HepG2 (cell line): ENCODE results near the gene ICAM3. TPM values are rescaled to one million over a fixed set of nuclear protein-coding genes. Genes with fewer than 3 reads are reported as not detected.

ENCODE experiments used
- ATM ChIP-seq: fragments of 450-650 bp; IDR thresholded peaks from 2 replicates; pipeline ENCODE4 v1.7.1; 2017; ENCODE audit warnings: mild to moderate bottlenecking, borderline replicate concordance
- EHMT2 ChIP-seq: fragments of 200-600 bp; sonication (generic); IDR thresholded peaks from 2 replicates; pipeline ENCODE4 v1.7.0; 2017; ENCODE audit warnings: antibody characterized with exemption, low read depth, low read length, borderline replicate concordance
- EP300 ChIP-seq, 3 experiments: sonication (generic) in 1 of 3; formaldehyde crosslinking in 1 of 3; IDR thresholded peaks; 2 replicates each; pipeline versions ENCODE4 v1.5.1 to v1.6.1; 2011 to 2020; ENCODE audit warnings: low read depth in 2 of 3, low read length in 2 of 3, borderline replicate concordance in 1 of 3, improper control_type of control experiment in 1 of 3, mild to moderate bottlenecking in 1 of 3, missing genetic modification reagents in 1 of 3, moderate library complexity in 1 of 3
- HNRNPLL ChIP-seq: fragments of 200-400 bp; formaldehyde crosslinking; IDR thresholded peaks from 2 replicates; pipeline ENCODE4 v1.6.1; 2017; ENCODE audit warnings: mild to moderate bottlenecking, low read depth, low read length; ENCODE audit not compliant: poor library complexity, severe bottlenecking
- MIXL1 ChIP-seq: IDR thresholded peaks from 2 replicates; pipeline ENCODE4 v1.6.1; 2016
- MXD4 ChIP-seq: IDR thresholded peaks from 2 replicates; pipeline ENCODE4 v1.6.1; 2016; ENCODE audit warnings: mild to moderate bottlenecking, missing biosample characterization, missing genetic modification reagents
- MYNN ChIP-seq: sonication (generic); formaldehyde crosslinking; IDR thresholded peaks from 2 replicates; pipeline ENCODE4 v1.4.0; 2020; ENCODE audit warnings: mild to moderate bottlenecking, low read depth, missing genetic modification reagents
- RXRA ChIP-seq: sonication (generic); formaldehyde crosslinking; IDR thresholded peaks from 2 replicates; pipeline ENCODE4 v1.5.1; 2020; ENCODE audit warnings: missing genetic modification reagents
- SKI ChIP-seq: fragments of 450-650 bp; IDR thresholded peaks from one replicate; pipeline ENCODE4 v1.6.1; 2018; ENCODE audit warnings: mild to moderate bottlenecking; ENCODE audit not compliant: partially characterized antibody
- SNAI1 ChIP-seq: sonication (generic); formaldehyde crosslinking; IDR thresholded peaks from 2 replicates; pipeline ENCODE4 v1.5.0; 2020; ENCODE audit warnings: mild to moderate bottlenecking, missing genetic modification reagents, borderline replicate concordance
- SOX5 ChIP-seq: IDR thresholded peaks from 2 replicates; pipeline ENCODE4 v1.6.1; 2016; ENCODE audit warnings: borderline replicate concordance
- ZNF234 ChIP-seq: sonication (generic); formaldehyde crosslinking; conservative IDR thresholded peaks from 2 replicates; pipeline ENCODE4 v1.5.1; 2020; ENCODE audit warnings: mild to moderate bottlenecking, missing genetic modification reagents
- ZNF44 ChIP-seq: sonication (generic); formaldehyde crosslinking; IDR thresholded peaks from 2 replicates; pipeline ENCODE4 v1.5.1; 2020; ENCODE audit warnings: mild to moderate bottlenecking, missing genetic modification reagents
- ZNF496 ChIP-seq: sonication (generic); formaldehyde crosslinking; IDR thresholded peaks from 2 replicates; pipeline ENCODE4 v1.8.1; 2023; ENCODE audit warnings: mild to moderate bottlenecking, moderate library complexity, missing genetic modification reagents; ENCODE audit not compliant: insufficient replicate concordance
- ZNF747 ChIP-seq: sonication (generic); formaldehyde crosslinking; IDR thresholded peaks from 2 replicates; pipeline ENCODE4 v1.8.1; 2023; ENCODE audit warnings: missing genetic modification reagents, mild to moderate bottlenecking, borderline replicate concordance
- polyA plus RNA-seq, 8 experiments: library from polyadenylated mRNA; depleted of rRNA in 3 of 8; stranded (reverse) in 7 of 8; unstranded in 1 of 8; fragments of >200 nt; fragmentation: Illumina TruSeq in 4 of 8; extraction: Trizol in 4 of 8; gene quantifications; 2 replicates each; pipeline versions ENCODE4 v1.2.1 to v1.2.3, GENCODE V29; 2011 to 2016; ENCODE audit warnings: low read depth in 4 of 8, missing spikeins in 1 of 8, mixed read lengths in 1 of 8; ENCODE audit not compliant: insufficient read depth in 1 of 8
- total RNA-seq, 5 experiments: library from RNA; depleted of rRNA; stranded (reverse); fragments of >200 nt; fragmentation: Illumina TruSeq; extraction: Trizol; gene quantifications; 2 replicates each; pipeline ENCODE4 v1.2.3, GENCODE V29; 2016; ENCODE audit warnings: low read depth in 1 of 5
- TF ChIP-seq, protein P1 (sequence below): sonication (generic); formaldehyde crosslinking; IDR thresholded peaks from 2 replicates; pipeline ENCODE4 v1.5.1; 2020; ENCODE audit warnings: mild to moderate bottlenecking, missing genetic modification reagents, moderate library complexity
- TF ChIP-seq, protein P2 (sequence below): sonication (generic); formaldehyde crosslinking; IDR thresholded peaks from 2 replicates; pipeline ENCODE4 v1.5.0; 2020; ENCODE audit warnings: missing genetic modification reagents, mild to moderate bottlenecking, borderline replicate concordance
- TF ChIP-seq, protein P3 (sequence below): IDR thresholded peaks from 2 replicates; pipeline ENCODE4 v1.6.1; 2012; ENCODE audit warnings: low read depth, low read length, improper control_type of control experiment
- TF ChIP-seq, protein P4 (sequence below): IDR thresholded peaks from 2 replicates; pipeline ENCODE4 v1.6.1; 2016; ENCODE audit warnings: missing compliant biosample characterization, missing genetic modification reagents, borderline replicate concordance
- TF ChIP-seq, protein P5 (sequence below): sonication (generic); formaldehyde crosslinking; IDR thresholded peaks from 2 replicates; pipeline ENCODE4 v1.4.0; 2020; ENCODE audit warnings: mild to moderate bottlenecking, missing genetic modification reagents

Gene ICAM3
- total and polyA plus RNA-seq, 2 of the 13 experiments (the other 11 are each of a cell fraction or from before 2014, with no cell fraction given): 14.1 to 21.0 TPM

DNA sequence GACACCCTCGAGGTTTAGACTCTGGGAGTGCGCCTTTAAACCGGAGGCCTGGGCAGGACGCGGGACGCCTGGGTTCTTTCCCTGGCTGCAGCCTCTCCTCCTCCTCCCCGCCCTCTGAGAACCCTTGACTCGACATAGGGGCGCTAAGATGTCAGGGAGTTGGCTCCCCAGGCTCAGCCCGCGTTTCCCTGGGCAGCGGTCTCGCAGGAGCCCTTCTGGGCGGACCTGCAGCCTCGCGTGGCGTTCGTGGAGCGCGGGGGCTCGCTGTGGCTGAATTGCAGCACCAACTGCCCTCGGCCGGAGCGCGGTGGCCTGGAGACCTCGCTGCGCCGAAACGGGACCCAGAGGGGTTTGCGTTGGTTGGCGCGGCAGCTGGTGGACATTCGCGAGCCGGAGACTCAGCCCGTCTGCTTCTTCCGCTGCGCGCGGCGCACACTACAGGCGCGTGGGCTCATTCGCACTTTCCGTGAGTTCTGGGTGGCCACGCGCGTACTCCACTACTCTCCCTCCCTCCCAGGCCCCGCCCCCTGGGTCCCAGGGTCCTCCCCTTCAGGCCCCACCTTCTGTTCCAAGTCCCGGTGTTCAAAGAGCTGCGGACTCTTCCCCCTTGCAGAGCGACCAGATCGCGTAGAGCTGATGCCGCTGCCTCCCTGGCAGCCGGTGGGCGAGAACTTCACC is 48.4 kb downstream of the ICAM3 start (continued):
- no peak for TF ChIP-seq ZNF496 (CRISPR knock-in tag)
- TF ChIP-seq ZNF44 (CRISPR knock-in tag): no peak
- TF ChIP-seq SNAI1 (CRISPR knock-in tag): 0 out of 2 replicates have a peak, but pooled peaks have one; percentile 41
- no peak for TF ChIP-seq ZNF234 (CRISPR knock-in tag)
- TF ChIP-seq, protein P1, sequence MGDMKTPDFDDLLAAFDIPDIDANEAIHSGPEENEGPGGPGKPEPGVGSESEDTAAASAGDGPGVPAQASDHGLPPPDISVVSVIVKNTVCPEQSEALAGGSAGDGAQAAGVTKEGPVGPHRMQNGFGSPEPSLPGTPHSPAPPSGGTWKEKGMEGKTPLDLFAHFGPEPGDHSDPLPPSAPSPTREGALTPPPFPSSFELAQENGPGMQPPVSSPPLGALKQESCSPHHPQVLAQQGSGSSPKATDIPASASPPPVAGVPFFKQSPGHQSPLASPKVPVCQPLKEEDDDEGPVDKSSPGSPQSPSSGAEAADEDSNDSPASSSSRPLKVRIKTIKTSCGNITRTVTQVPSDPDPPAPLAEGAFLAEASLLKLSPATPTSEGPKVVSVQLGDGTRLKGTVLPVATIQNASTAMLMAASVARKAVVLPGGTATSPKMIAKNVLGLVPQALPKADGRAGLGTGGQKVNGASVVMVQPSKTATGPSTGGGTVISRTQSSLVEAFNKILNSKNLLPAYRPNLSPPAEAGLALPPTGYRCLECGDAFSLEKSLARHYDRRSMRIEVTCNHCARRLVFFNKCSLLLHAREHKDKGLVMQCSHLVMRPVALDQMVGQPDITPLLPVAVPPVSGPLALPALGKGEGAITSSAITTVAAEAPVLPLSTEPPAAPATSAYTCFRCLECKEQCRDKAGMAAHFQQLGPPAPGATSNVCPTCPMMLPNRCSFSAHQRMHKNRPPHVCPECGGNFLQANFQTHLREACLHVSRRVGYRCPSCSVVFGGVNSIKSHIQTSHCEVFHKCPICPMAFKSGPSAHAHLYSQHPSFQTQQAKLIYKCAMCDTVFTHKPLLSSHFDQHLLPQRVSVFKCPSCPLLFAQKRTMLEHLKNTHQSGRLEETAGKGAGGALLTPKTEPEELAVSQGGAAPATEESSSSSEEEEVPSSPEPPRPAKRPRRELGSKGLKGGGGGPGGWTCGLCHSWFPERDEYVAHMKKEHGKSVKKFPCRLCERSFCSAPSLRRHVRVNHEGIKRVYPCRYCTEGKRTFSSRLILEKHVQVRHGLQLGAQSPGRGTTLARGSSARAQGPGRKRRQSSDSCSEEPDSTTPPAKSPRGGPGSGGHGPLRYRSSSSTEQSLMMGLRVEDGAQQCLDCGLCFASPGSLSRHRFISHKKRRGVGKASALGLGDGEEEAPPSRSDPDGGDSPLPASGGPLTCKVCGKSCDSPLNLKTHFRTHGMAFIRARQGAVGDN (CRISPR knock-in tag): peak; percentile 75
- TF ChIP-seq ATM: no peak
- no peak for TF ChIP-seq MIXL1 (CRISPR knock-in tag)
- peak; percentile 53 for TF ChIP-seq HNRNPLL
- TF ChIP-seq RXRA: no peak; the same call in 1 of the 2 replicates
- TF ChIP-seq MXD4 (CRISPR knock-in tag): no peak
- no peak for TF ChIP-seq EP300 (IDR thresholded peaks at IDR 0.05; ENCODE audit: low read depth in 2 of 2, low read length in 2 of 2)
- no peak for TF ChIP-seq EP300 (CRISPR knock-in tag; IDR thresholded peaks at IDR 0.05; ENCODE audit: borderline replicate concordance)
- TF ChIP-seq SKI: no peak
- TF ChIP-seq, protein P2, sequence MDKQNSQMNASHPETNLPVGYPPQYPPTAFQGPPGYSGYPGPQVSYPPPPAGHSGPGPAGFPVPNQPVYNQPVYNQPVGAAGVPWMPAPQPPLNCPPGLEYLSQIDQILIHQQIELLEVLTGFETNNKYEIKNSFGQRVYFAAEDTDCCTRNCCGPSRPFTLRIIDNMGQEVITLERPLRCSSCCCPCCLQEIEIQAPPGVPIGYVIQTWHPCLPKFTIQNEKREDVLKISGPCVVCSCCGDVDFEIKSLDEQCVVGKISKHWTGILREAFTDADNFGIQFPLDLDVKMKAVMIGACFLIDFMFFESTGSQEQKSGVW: no peak
- TF ChIP-seq, protein P3, sequence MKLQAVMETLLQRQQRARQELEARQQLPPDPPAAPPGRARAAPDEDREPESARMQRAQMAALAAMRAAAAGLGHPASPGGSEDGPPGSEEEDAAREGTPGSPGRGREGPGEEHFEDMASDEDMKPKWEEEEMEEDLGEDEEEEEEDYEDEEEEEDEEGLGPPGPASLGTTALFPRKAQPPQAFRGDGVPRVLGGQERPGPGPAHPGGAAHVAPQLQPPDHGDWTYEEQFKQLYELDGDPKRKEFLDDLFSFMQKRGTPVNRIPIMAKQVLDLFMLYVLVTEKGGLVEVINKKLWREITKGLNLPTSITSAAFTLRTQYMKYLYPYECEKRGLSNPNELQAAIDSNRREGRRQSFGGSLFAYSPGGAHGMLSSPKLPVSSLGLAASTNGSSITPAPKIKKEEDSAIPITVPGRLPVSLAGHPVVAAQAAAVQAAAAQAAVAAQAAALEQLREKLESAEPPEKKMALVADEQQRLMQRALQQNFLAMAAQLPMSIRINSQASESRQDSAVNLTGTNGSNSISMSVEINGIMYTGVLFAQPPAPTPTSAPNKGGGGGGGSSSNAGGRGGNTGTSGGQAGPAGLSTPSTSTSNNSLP: no peak
- no peak for TF ChIP-seq EHMT2
- TF ChIP-seq ZNF747 (CRISPR knock-in tag): no peak
- TF ChIP-seq, protein P4, sequence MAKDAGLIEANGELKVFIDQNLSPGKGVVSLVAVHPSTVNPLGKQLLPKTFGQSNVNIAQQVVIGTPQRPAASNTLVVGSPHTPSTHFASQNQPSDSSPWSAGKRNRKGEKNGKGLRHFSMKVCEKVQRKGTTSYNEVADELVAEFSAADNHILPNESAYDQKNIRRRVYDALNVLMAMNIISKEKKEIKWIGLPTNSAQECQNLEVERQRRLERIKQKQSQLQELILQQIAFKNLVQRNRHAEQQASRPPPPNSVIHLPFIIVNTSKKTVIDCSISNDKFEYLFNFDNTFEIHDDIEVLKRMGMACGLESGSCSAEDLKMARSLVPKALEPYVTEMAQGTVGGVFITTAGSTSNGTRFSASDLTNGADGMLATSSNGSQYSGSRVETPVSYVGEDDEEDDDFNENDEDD (CRISPR knock-in tag): peak; percentile 6; the same call in 1 of the 2 replicates
- TF ChIP-seq, protein P5, sequence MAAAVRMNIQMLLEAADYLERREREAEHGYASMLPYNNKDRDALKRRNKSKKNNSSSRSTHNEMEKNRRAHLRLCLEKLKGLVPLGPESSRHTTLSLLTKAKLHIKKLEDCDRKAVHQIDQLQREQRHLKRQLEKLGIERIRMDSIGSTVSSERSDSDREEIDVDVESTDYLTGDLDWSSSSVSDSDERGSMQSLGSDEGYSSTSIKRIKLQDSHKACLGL: peak; percentile 34; the same call in 1 of the 2 replicates
- no peak for TF ChIP-seq SOX5 (CRISPR knock-in tag)
- TF ChIP-seq MYNN (CRISPR knock-in tag): no peak
